Measurements from ENCODE around the gene GALNT17.

GALNT17 gene

DNA sequence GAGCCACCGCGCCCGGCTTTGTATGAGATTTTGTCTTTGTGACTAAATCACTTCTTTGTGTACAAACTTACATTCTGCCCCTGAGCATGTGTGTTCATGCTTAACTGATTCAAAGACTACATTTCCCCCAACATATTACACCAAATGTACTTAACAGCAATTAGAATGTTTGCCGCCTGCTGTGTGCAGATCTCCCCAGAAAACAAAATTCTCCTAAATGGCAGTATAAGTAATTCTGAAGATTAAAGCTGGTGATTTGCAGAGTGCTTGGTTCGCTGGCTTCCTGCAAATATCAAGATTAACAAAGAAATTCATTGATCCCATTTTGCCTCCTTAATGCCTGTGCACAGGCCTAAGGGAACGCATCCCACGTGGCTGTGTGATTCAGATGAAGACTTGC lies 230.3 kb downstream of the GALNT17 start:
- H3K4me3 ChIP-seq (replicated peaks; ENCODE audit: low read depth, low read length) = no peak overlapping the region
- no peak for DNase-seq (ENCODE audit: extremely low read depth, low read depth)
- TF ChIP-seq, protein P1, sequence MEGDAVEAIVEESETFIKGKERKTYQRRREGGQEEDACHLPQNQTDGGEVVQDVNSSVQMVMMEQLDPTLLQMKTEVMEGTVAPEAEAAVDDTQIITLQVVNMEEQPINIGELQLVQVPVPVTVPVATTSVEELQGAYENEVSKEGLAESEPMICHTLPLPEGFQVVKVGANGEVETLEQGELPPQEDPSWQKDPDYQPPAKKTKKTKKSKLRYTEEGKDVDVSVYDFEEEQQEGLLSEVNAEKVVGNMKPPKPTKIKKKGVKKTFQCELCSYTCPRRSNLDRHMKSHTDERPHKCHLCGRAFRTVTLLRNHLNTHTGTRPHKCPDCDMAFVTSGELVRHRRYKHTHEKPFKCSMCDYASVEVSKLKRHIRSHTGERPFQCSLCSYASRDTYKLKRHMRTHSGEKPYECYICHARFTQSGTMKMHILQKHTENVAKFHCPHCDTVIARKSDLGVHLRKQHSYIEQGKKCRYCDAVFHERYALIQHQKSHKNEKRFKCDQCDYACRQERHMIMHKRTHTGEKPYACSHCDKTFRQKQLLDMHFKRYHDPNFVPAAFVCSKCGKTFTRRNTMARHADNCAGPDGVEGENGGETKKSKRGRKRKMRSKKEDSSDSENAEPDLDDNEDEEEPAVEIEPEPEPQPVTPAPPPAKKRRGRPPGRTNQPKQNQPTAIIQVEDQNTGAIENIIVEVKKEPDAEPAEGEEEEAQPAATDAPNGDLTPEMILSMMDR (IDR thresholded peaks at IDR 0.05; ENCODE audit: low read depth, low read length, missing control alignments) = no peak

DNA sequence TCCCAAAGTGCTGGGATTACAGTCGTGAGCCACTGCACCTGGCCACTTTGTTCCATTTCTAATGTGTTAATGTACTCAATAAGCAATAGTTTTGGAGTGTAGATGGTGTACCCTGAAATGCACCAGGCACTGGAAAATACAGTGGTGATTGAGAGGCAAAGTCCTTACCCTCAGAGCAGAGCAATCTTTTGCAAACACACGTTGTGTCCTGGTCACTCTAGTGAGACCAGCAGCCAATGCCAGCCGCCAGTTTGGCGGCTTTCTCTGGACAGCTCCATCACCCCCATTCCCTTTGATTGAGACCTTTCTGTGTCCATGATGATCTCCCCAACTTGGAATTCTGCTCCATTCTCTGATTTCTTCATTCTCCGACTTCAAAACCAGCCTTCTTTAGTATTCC lies 231.3 kb downstream of the GALNT17 start:
- no peak for DNase-seq (ENCODE audit: extremely low read depth, low read depth)
- TF ChIP-seq, protein P1 (IDR thresholded peaks at IDR 0.05; ENCODE audit: low read depth, low read length, missing control alignments) = no peak
- H3K4me3 ChIP-seq (replicated peaks; ENCODE audit: low read depth, low read length) = no peak overlapping the region

DNA sequence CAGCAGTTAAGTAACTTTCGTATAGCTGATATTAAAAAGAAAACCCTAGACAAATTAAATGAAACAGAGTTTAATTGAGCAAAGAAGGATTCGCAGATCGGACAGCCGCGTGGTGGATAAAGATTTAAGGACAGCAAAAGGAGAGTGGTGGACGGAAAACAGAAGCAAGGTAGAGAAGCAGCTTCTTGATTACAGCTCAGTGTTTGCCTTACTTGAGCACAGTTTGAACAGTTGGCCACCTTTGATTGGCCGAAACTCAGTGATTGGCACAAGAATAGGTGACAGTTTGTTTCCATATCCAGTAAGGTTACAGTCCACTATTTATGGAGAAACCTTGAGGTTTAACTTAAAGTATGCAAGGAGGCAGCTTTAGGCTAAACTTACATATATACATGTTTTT lies 231.7 kb downstream of the GALNT17 start:
- no peak for DNase-seq (ENCODE audit: extremely low read depth, low read depth)
- TF ChIP-seq, protein P1 (IDR thresholded peaks at IDR 0.05; ENCODE audit: low read depth, low read length, missing control alignments) = no peak
- H3K4me3 ChIP-seq (replicated peaks; ENCODE audit: low read depth, low read length) = no peak overlapping the region

DNA sequence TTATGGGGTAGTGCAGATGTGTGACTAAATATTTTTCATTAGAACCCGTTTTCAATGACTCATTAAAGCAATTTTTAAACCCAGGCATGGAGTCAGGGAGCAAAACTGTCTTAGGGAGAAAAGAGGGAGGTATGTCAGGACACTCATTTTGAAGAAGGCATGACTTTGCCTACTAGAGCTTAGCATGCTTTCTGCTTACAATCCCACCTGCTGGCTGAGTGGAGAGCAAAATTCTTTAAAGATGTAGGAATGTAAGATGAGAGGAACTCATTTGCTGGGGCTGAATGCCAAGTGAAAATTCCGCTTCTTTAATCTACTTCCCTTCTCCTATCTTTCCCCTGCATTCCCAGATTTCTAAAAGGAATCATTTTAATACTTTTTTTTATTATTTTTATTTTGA lies 232.6 kb downstream of the GALNT17 start:
- no peak overlapping the region for H3K4me3 ChIP-seq (replicated peaks; ENCODE audit: low read depth, low read length)
- TF ChIP-seq, protein P1 (IDR thresholded peaks at IDR 0.05; ENCODE audit: low read depth, low read length, missing control alignments) = no peak
- no peak for DNase-seq (ENCODE audit: extremely low read depth, low read depth)

DNA sequence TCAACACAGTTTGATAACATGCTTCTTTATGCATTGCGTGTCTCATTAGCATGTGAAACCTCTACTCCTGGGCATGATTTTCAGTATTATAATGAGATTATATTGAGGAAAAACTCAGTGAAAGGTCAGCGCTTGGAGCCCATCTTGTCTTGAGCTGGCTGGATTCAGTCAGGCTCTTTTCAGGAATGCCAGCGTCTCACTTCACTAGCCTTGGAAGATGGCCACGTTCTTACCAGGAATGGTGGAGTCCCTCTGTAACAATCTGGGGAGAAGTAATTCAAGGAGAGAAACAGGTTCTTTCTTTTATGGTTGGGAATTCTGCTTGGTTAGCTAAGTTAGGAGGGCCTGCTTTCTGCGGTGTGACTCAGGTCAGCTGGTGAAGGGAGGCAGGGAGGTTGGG lies 241.0 kb downstream of the GALNT17 start:
- no peak overlapping the region for H3K4me3 ChIP-seq (replicated peaks; ENCODE audit: low read depth, low read length)
- no peak for DNase-seq (ENCODE audit: extremely low read depth, low read depth)
- TF ChIP-seq, protein P1 (IDR thresholded peaks at IDR 0.05; ENCODE audit: low read depth, low read length, missing control alignments) = no peak

DNA sequence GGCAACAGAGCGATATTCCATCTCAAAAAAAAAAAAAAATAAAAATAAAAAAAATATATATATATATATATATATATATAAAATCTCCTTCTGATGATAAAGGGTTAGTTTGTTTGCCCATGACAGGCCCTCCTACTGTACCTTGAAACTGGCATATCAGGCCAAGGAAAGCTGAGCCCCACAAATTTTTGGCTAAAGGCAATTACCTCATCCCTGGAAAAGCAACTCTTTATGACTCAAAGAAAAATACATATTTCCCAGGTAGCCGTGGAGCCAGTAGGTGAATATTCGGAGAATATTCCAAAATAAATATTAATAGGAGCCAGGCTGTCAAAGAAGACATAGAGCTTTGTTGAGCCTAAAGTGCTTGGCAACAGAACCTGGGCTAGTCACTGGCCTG lies 245.1 kb downstream of the GALNT17 start:
- H3K4me3 ChIP-seq (replicated peaks; ENCODE audit: low read depth, low read length) = no peak overlapping the region
- TF ChIP-seq, protein P1 (IDR thresholded peaks at IDR 0.05; ENCODE audit: low read depth, low read length, missing control alignments) = no peak
- DNase-seq (ENCODE audit: extremely low read depth, low read depth) = no peak

DNA sequence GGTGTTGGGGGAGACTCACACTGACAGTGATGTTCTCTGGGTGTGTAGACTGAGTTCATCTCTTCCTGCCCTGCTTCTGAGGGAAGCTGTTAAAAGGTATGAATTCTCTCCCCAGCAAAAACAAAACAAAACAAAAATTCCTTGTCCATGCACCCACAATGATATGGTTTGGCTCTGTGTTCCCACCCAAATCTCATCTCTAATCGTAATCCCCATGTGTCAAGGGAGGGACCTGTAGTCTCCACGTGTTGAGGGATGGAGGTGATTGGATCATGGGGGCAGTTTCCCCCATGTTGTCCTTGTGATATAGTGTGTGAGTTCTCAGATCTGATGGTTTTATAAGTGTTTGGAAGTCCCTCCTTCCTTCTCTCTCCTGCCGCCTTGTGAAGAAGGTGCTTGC lies 245.5 kb downstream of the GALNT17 start:
- H3K4me3 ChIP-seq (replicated peaks; ENCODE audit: low read depth, low read length) = no peak overlapping the region
- no peak for DNase-seq (ENCODE audit: extremely low read depth, low read depth)
- TF ChIP-seq, protein P1 (IDR thresholded peaks at IDR 0.05; ENCODE audit: low read depth, low read length, missing control alignments) = no peak

All from HFF-Myc (cell line).